Esophagus squamous epithelium (tissue), 4 donors: ENCODE results near the gene HSPA12A.

ENCODE experiments used
- CTCF ChIP-seq, 6 experiments: fragments of 450-650 bp in 4 of 6; fragments of 200-600 bp in 2 of 6; sonication (generic) in 2 of 6; IDR thresholded peaks; one replicate each; pipeline ENCODE4 v1.5.1; 2016 to 2019; ENCODE audit warnings: antibody characterized with exemption in 6 of 6, mild to moderate bottlenecking in 4 of 6, moderate library complexity in 4 of 6
- POLR2A ChIP-seq, 4 donors: fragments of 450-650 bp; IDR thresholded peaks; one replicate each; pipeline ENCODE4 v1.6.1; 2017; ENCODE audit warnings: antibody characterized with exemption in 4 of 4, mild to moderate bottlenecking in 4 of 4, moderate library complexity in 3 of 4

DNA sequence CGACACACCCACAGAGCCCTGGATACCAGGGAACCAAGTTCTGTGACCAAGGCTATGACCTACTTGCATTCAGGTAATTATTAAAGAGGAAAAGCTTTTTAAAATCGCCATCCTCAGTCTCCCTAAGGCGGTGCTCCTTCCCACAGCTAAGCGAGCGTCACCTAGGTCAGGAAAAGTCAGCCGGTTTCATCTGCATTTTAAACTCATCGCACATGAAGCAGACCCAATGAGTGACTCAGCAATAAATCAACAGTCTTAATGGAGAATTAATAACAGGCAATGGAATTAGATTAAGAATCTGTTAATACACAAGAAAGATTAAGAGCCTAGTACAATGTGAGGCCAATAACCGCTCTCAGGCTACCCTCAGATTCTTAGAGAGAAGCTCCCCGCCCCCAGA is 59.2 kb downstream of the HSPA12A start:
- no peak for TF ChIP-seq CTCF (IDR thresholded peaks at IDR 0.05)
- TF ChIP-seq POLR2A (IDR thresholded peaks at IDR 0.05): no peak
